ENCODE data around the gene F10.
"Not testable (repeated sequence)": the region's sequence is repeated elsewhere in the genome, so short reads cannot be mapped to it uniquely, and the experiment has no call there.

- TF ChIP-seq, protein P1, sequence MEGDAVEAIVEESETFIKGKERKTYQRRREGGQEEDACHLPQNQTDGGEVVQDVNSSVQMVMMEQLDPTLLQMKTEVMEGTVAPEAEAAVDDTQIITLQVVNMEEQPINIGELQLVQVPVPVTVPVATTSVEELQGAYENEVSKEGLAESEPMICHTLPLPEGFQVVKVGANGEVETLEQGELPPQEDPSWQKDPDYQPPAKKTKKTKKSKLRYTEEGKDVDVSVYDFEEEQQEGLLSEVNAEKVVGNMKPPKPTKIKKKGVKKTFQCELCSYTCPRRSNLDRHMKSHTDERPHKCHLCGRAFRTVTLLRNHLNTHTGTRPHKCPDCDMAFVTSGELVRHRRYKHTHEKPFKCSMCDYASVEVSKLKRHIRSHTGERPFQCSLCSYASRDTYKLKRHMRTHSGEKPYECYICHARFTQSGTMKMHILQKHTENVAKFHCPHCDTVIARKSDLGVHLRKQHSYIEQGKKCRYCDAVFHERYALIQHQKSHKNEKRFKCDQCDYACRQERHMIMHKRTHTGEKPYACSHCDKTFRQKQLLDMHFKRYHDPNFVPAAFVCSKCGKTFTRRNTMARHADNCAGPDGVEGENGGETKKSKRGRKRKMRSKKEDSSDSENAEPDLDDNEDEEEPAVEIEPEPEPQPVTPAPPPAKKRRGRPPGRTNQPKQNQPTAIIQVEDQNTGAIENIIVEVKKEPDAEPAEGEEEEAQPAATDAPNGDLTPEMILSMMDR (IDR thresholded peaks at IDR 0.05): not testable (repeated sequence)
- TF ChIP-seq EZH2 (IDR thresholded peaks at IDR 0.05; ENCODE audit: borderline replicate concordance, insufficient read depth, low read depth, low read length, poor library complexity, severe bottlenecking): not testable (repeated sequence)
Measured at GRCh38 chr13:113161975-113162374, 39.4 kb downstream of the F10 start.
